Central memory CD8-positive, alpha-beta T cell (primary cell): ENCODE measurements around the gene CEACAM5.
"Not testable (repeated sequence)": the region's sequence is repeated elsewhere in the genome, so short reads cannot be mapped to it uniquely, and the experiment has no call there.

Experiments used
- ATAC-seq: fragments of 150-1000 bp; cut with Tn5 transposase; replicated peaks from 2 replicates; pipeline ENCODE4 v1.10.0; 2022; ENCODE audit warnings: mild to moderate bottlenecking, moderate FRiP score, moderate number of reproducible peaks; ENCODE audit not compliant: poor library complexity, severe bottlenecking; ENCODE audit errors: extremely low read depth
- DNase-seq, 2 donors: peaks; one replicate each; pipeline ENCODE4 v3.0.0; 2021; ENCODE audit warnings: low spot score in 2 of 2
- H3K27ac Mint-ChIP-seq: one replicate; pipeline ENCODE4 v1.8.0; 2022; ENCODE audit warnings: low read depth, mild to moderate bottlenecking, moderate library complexity, mixed read lengths
- H3K27me3 Mint-ChIP-seq: one replicate; pipeline ENCODE4 v1.8.0; 2022; ENCODE audit warnings: mixed read lengths
- H3K36me3 Mint-ChIP-seq: one replicate; pipeline ENCODE4 v1.8.0; 2022; ENCODE audit warnings: mild to moderate bottlenecking, moderate library complexity, mixed read lengths; ENCODE audit not compliant: insufficient read depth
- H3K4me1 Mint-ChIP-seq: one replicate; pipeline ENCODE4 v1.8.0; 2022; ENCODE audit warnings: mixed read lengths
- H3K4me3 Mint-ChIP-seq: one replicate; pipeline ENCODE4 v1.8.0; 2022; ENCODE audit warnings: mild to moderate bottlenecking, moderate library complexity, mixed read lengths
- H3K9me3 Mint-ChIP-seq: one replicate; pipeline ENCODE4 v1.8.0; 2022; ENCODE audit warnings: mixed read lengths

The CEACAM5 gene

GRCh38 chr19:41726493-41726892 lies 18.1 kb downstream of the CEACAM5 start:
- no peak for ATAC-seq
- H3K27ac Mint-ChIP-seq = no peak overlapping the region
- H3K27me3 Mint-ChIP-seq = peaks cover 51% of the 10 kb centered on the region
- no peaks in the 10 kb centered on the region for H3K36me3 Mint-ChIP-seq
- no peak overlapping the region for H3K4me3 Mint-ChIP-seq
- H3K9me3 Mint-ChIP-seq = no peaks in the 10 kb centered on the region
- no peak for DNase-seq
- H3K4me1 Mint-ChIP-seq = no peaks in the 10 kb centered on the region

- no peaks in the 10 kb centered on the region for H3K4me1 Mint-ChIP-seq
- no peak for DNase-seq
- H3K27ac Mint-ChIP-seq = no peak overlapping the region
- H3K36me3 Mint-ChIP-seq = no peaks in the 10 kb centered on the region
- H3K9me3 Mint-ChIP-seq = no peaks in the 10 kb centered on the region
- no peak overlapping the region for H3K4me3 Mint-ChIP-seq
- ATAC-seq = no peak
- H3K27me3 Mint-ChIP-seq = peaks cover 59% of the 10 kb centered on the region
Measured at GRCh38 chr19:41734156-41734555, 25.7 kb downstream of the CEACAM5 start.

- Mint-ChIP-seq H3K27ac (no peak overlapping the region), H3K9me3 (no peaks in the 10 kb centered on the region)
- no peak for DNase-seq
Measured at GRCh38 chr19:41734585-41734984, 26.2 kb downstream of the CEACAM5 start.

GRCh38 chr19:41735071-41735600 lies 26.7 kb downstream of the CEACAM5 start:
- peaks cover 63% of the 10 kb centered on the region for H3K27me3 Mint-ChIP-seq
- DNase-seq (no peak), ATAC-seq (no peak)
- no peaks in the 10 kb centered on the region for H3K9me3 Mint-ChIP-seq
- H3K36me3 Mint-ChIP-seq = no peaks in the 10 kb centered on the region
- no peak overlapping the region for H3K27ac Mint-ChIP-seq
- H3K4me1 Mint-ChIP-seq = no peaks in the 10 kb centered on the region
- H3K4me3 Mint-ChIP-seq = no peak overlapping the region

More at GRCh38 chr19:41734585-41734984, 26.2 kb downstream of the CEACAM5 start:
- Mint-ChIP-seq H3K4me3 (no peak overlapping the region), H3K36me3 (no peaks in the 10 kb centered on the region), H3K4me1 (no peaks in the 10 kb centered on the region), H3K27me3 (peaks cover 63% of the 10 kb centered on the region)
- no peak for ATAC-seq

- ATAC-seq (no peak), DNase-seq (no peak)
- Mint-ChIP-seq H3K4me1 (no peaks in the 10 kb centered on the region), H3K27ac (no peak overlapping the region), H3K27me3 (peaks cover 51% of the 10 kb centered on the region), H3K36me3 (no peaks in the 10 kb centered on the region), H3K4me3 (no peak overlapping the region), H3K9me3 (no peaks in the 10 kb centered on the region)
Measured at GRCh38 chr19:41739361-41739760, 30.9 kb downstream of the CEACAM5 start.

- Mint-ChIP-seq H3K4me1 (no peaks in the 10 kb centered on the region), H3K9me3 (no peaks in the 10 kb centered on the region), H3K27ac (no peak overlapping the region), H3K27me3 (peaks cover 49% of the 10 kb centered on the region), H3K4me3 (no peak overlapping the region), H3K36me3 (no peaks in the 10 kb centered on the region)
- ATAC-seq (no peak), DNase-seq (no peak)
Measured at GRCh38 chr19:41740415-41741243, 32.2 kb downstream of the CEACAM5 start.

- no peaks in the 10 kb centered on the region for H3K36me3 Mint-ChIP-seq
- no peak overlapping the region for H3K27ac Mint-ChIP-seq
- peaks cover 49% of the 10 kb centered on the region for H3K27me3 Mint-ChIP-seq
- no peak for ATAC-seq
- no peak for DNase-seq
- no peaks in the 10 kb centered on the region for H3K9me3 Mint-ChIP-seq
- no peaks in the 10 kb centered on the region for H3K4me1 Mint-ChIP-seq
- no peak overlapping the region for H3K4me3 Mint-ChIP-seq
Measured at GRCh38 chr19:41741244-41741554, 32.8 kb downstream of the CEACAM5 start.

GRCh38 chr19:41744850-41745249 lies 36.4 kb downstream of the CEACAM5 start:
- no peaks in the 10 kb centered on the region for H3K4me1 Mint-ChIP-seq

GRCh38 chr19:41745756-41746155 lies 37.3 kb downstream of the CEACAM5 start:
- ATAC-seq = no peak
- Mint-ChIP-seq H3K27ac (no peak overlapping the region), H3K27me3 (peaks cover 71% of the 10 kb centered on the region), H3K4me3 (no peak overlapping the region), H3K36me3 (no peaks in the 10 kb centered on the region), H3K4me1 (no peaks in the 10 kb centered on the region), H3K9me3 (no peaks in the 10 kb centered on the region)
- no peak for DNase-seq

More at GRCh38 chr19:41744850-41745249, 36.4 kb downstream of the CEACAM5 start:
- Mint-ChIP-seq H3K36me3 (no peaks in the 10 kb centered on the region), H3K27me3 (peaks cover 69% of the 10 kb centered on the region), H3K4me3 (no peak overlapping the region), H3K27ac (no peak overlapping the region), H3K9me3 (no peaks in the 10 kb centered on the region)
- DNase-seq (no peak), ATAC-seq (no peak)

- no peaks in the 10 kb centered on the region for H3K9me3 Mint-ChIP-seq
- DNase-seq (no peak), ATAC-seq (peak; percentile 43)
- peaks cover 71% of the 10 kb centered on the region for H3K27me3 Mint-ChIP-seq
- no peaks in the 10 kb centered on the region for H3K36me3 Mint-ChIP-seq
- no peak overlapping the region for H3K4me3 Mint-ChIP-seq
- no peak overlapping the region for H3K27ac Mint-ChIP-seq
- no peaks in the 10 kb centered on the region for H3K4me1 Mint-ChIP-seq
Measured at GRCh38 chr19:41746593-41747227, 38.3 kb downstream of the CEACAM5 start.

- ATAC-seq = no peak
- Mint-ChIP-seq H3K36me3 (no peaks in the 10 kb centered on the region), H3K4me3 (no peak overlapping the region), H3K9me3 (no peaks in the 10 kb centered on the region), H3K27me3 (peaks cover 71% of the 10 kb centered on the region), H3K27ac (no peak overlapping the region), H3K4me1 (no peaks in the 10 kb centered on the region)
- DNase-seq = no peak
Measured at GRCh38 chr19:41748012-41748411, 39.6 kb downstream of the CEACAM5 start.

GRCh38 chr19:41750248-41751134 lies 42.1 kb downstream of the CEACAM5 start:
- DNase-seq, ATAC-seq: not testable (repeated sequence)

More at GRCh38 chr19:41750248-41751134, 42.1 kb downstream of the CEACAM5 start:
- H3K36me3 Mint-ChIP-seq, H3K4me1 Mint-ChIP-seq, H3K27ac Mint-ChIP-seq, H3K9me3 Mint-ChIP-seq, H3K4me3 Mint-ChIP-seq: not testable (repeated sequence)
- H3K27me3 Mint-ChIP-seq = peaks cover 71% of the 10 kb centered on the region
